ENCODE measurements around the gene TBC1D5.

DNA sequence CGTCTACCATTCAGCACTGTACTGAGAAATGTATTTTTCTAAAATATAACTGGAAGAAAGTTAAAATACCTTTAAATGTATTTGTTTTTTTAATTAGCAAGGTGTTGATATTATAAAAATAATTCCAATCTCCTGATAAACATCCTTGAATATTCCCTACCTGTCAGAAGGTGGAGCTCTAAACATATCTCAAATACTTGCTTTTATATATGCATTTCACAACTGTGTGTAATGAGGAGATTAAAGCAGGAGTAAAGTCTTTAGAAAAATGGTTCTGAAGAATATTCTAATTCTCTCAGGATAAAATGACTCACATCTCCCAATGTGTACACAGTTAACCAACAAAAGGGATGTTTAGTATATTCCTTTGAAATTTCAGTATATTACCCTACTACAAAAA lies 434.9 kb downstream of the TBC1D5 start:
- TF ChIP-seq, protein P1, sequence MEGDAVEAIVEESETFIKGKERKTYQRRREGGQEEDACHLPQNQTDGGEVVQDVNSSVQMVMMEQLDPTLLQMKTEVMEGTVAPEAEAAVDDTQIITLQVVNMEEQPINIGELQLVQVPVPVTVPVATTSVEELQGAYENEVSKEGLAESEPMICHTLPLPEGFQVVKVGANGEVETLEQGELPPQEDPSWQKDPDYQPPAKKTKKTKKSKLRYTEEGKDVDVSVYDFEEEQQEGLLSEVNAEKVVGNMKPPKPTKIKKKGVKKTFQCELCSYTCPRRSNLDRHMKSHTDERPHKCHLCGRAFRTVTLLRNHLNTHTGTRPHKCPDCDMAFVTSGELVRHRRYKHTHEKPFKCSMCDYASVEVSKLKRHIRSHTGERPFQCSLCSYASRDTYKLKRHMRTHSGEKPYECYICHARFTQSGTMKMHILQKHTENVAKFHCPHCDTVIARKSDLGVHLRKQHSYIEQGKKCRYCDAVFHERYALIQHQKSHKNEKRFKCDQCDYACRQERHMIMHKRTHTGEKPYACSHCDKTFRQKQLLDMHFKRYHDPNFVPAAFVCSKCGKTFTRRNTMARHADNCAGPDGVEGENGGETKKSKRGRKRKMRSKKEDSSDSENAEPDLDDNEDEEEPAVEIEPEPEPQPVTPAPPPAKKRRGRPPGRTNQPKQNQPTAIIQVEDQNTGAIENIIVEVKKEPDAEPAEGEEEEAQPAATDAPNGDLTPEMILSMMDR (IDR thresholded peaks at IDR 0.05), result no peak
- no peak for TF ChIP-seq POLR2A (IDR thresholded peaks at IDR 0.05)
